Tracheal epithelial cell (primary cell): Measurements from ENCODE around the gene TRIM25. TPM values are rescaled to one million over a fixed set of nuclear protein-coding genes. Genes with fewer than 3 reads are reported as not detected.

Experiments
- total RNA-seq: library from RNA; depleted of rRNA; stranded (reverse); fragments of >200 nt; gene quantifications from 2 replicates; pipeline ENCODE4 v1.2.1, GENCODE V29; 2014

The TRIM25 gene
- 25.3 and 37.5 TPM in 2 replicates for total RNA-seq

DNA sequence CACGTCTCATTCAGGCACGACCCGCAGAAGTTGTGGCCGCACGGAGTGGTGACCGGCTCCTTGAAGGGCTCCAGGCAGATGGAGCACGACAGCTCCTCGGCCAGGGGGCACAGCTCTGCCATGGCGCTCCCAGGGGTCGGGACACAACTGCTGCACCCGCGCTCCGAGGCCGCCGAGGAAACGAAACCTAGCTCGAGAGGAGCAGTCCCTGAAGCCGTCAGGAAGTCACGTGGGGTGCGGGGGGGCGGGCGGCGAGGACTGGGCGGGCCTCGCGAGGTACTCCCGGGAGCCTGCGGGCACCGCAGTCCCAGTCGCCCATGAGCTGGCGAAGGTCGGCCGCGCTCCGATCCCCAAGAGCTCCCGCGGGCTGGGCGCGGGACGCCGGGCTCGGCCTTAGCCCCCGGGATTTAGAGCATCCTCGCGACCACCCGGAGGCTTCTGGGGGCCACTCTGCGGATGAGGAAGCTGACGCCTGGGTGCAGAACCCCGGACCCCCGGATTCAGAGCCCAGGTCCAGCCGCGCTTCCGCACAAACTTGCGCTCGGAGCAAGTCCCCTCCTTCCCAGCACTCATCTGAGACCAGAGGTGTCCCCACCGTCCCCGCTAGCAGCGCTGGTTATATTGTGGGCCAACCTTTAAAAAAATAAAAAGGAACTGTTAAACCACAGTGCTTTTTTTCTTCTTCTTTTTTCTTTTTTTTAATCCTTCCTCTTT, at the start of gene TRIM25:
TRIM25 (minus strand) TSS at position 183 of the 714 bp plus-strand sequence; CDS start at position 122, 61 bp downstream.

GRCh38 chr17:56960596-56961538, 47.0 kb upstream of the TRIM25 start, which contains the start of gene COIL:
Gene COIL, minus strand, starts transcription at chr17:56961050. Its CDS starts 31 bp downstream, at chr17:56961019.

Other genes starting within 250 kb of the TRIM25 start
- gene C17orf67, start 80.1 kb downstream of the TRIM25 start, total RNA-seq: 0.64 and 0.96 TPM in 2 replicates
- gene DGKE, start 79.9 kb downstream of the TRIM25 start, total RNA-seq: 4.1 and 7.0 TPM in 2 replicates
- 12.5 and 18.1 TPM in 2 replicates for gene COIL, start 47.0 kb upstream of the TRIM25 start, total RNA-seq
- 108 and 167 TPM in 2 replicates for gene SCPEP1, start 64.1 kb upstream of the TRIM25 start, total RNA-seq
- 20.2 and 36.4 TPM in 2 replicates for gene AKAP1, start 171.2 kb upstream of the TRIM25 start, total RNA-seq